Hematopoietic multipotent progenitor cell treated with erythropoietin and hydrocortisone succinate and interleukin-3 and kit ligand, for 15 days (in vitro differentiated cells): ENCODE measurements around the gene MATCAP1.

Source experiments
- DNase-seq: peaks from one replicate; pipeline ENCODE4 v3.0.0-alpha.2; 2015; ENCODE audit warnings: low spot score

MATCAP1 gene

DNA sequence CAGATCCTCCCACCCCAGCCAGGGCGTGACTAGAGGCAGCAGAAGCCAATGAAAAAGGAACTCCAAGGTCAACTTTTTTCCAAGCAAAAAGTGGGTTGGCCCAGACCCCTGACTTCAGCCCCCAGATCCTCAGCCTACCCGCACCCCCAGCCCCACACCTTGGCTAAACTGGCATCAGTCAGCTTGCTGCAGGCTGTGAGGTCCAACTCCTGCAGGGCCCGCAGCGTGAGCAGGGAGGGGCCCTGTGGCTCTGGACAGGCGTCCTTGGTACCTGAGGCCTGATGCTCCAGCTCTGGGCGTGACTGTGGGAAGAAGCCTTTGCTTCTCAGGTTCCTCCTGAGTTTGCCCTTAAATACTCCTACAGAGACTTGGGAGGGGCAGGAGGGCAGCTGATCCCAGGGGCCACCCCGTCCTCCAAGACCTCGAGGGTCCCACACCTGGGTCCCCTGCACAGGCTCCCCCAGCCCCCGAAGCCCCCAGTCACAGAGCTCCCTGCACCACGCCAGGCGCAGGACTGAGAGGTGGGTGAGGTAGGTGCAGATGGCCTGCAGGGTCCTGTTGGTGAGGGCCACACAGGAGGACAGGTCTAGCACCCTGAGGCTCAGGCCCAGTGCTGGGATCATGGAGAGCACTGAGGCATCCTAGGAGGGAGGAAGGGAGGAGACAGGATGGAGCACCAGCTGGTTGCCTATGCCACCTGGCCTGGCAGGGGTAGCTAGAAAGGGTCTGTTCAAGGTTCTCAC, 24.6 kb upstream of the MATCAP1 start:
- DNase-seq = no peak

DNA sequence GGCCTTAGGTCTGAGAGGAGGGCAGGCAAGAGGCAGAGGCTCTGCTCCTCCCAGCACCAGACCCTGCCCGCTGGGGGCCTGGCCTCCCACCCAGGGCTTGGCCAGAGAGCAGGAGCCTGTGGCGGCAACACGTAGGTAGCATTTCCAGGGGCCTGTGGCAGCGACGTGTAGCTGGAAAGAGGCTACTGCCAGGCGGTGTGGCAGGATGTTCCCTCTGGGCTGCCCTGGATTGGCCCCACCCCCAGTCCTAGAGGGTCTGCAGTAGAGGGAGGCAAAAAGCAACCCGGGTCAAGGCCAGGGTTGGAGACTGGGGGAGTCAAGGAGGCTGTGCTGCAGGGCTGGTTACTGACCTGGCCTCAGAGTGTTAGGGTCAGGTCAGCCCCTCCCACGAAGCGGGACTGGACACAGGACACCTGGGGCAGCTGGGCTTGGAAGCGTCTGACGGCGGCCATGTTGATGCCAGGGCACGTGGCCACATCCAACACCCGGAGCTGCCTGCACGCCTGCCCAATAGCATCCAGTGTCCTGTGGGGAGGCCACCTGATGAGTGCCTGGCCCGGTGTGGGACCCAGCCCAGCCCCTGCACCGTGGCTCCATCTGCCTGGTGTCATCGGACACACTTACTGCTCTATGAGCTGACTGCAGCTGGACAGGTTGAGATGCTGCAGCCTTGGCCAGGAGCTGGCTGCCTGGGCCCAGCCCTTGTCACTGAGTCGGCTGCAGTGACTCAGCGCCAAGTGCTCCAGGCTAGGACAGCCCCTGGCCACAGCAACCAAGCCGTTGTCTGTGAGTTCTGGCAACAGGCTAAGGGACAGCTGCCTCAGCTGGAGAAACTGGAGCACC, 23.7 kb upstream of the MATCAP1 start:
- DNase-seq = peak; percentile 63

DNA sequence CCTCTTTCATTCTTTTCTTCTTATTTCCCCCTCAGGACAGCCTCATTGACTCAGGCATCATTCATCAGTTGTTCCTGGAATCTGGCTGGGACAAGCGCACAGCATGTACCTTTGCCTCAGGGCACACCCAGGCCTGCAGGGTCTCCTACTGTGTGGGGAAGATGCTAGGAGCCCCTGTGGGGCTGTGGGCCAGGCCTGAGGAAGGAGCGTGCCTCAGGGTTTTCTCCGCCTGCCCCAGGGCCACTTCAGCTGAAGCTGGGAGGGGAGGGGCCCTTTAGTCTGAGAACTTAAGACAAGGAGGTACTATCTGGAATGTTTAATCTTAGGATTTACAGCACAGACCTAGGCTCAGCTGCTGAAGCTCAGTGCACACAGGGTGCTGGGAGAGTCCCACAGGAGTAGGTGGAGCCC, 23.1 kb upstream of the MATCAP1 start:
- DNase-seq = no peak

DNA sequence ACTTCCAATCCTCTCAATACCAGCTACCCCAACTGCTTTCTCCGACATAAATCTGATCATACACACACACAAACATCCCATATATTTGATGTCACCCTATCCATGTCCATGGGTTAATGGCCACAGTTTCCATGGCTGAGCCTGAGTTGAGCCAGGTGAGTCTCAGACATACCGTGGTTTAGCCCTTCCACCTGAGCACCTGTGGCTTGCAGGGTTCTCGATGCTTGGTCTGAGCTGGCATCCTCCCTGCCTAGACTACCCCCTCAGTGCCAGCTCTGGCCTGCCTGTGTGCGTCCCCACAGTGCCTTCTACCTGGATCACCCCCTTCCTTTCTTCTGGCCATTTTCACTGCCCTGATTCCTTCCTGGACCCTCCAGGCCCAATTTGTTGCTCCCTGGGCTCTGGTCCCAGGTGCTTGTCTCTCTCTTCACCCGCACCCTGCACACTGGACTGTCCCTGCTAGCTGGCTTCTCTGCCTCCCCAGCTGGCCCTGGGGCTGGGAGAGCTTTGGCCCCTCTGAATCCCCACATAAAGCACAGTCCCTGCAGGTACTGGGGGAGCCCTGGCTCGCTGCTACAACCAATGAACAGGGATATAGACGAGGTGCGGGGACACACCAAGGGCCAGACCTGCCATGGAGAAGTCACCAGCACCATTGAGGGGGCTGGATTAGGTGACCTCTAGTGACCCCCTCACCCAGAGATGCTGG, 22.5 kb upstream of the MATCAP1 start:
- DNase-seq = no peak

DNA sequence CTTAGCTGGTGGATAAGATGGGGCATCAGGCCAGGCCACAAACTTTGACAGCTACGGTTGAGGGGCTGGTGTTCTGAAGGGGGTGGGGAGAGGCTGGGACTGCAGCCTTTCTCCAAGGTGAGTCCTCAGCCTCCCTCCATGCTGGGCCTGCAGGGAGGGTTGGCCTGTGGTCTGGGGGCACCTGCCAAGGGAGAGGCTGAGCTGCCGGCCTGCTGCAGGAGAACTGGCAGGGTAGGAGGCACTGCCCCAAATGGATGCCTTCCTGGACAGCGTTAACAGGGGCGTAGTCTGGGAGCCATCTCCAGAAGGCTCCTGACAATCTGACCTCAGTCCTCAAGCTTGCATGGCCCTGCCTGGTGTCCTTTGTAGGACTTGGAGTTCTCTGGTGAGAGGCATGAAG, 20.3 kb upstream of the MATCAP1 start:
- DNase-seq = no peak

DNA sequence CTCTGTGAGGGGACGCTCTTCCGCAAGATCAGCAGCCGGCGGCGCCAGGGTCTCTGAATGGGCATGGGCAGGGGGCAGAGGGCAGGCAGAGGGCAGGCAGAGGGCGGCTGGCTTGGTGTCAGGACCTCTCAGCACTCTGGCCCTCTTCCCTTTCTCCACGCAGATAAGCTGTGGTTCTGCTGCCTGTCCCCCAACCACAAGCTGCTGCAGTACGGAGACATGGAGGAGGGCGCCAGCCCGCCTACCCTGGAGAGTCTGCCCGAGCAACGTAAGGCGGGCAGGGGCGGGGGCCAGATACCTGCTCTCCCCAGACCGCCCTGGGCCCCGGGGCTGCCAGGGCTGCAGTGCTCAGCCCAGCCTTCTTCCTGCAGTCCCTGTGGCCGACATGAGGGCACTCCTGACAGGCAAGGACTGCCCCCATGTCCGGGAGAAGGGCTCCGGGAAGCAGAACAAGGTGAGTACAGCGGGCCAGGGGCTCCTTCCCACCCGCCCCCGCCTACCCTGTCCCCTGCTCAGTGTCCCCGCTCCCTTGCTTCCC, 19.3 kb upstream of the MATCAP1 start:
- DNase-seq = no peak

DNA sequence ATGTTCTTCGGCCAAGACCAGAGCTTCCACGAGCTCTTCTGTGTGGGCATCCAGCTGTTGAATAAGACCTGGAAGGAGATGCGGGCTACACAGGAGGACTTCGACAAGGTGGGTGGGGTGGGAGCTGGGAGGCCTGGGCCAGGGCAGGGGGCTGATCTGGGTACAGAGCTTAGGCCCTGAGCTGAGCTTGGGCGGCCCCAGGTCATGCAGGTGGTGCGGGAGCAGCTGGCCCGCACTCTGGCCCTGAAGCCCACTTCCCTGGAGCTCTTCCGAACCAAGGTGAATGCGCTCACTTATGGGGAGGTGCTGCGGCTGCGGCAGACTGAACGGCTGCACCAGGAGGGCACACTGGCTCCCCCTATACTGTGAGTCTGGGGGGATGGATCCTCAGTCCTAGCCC, 18.7 kb upstream of the MATCAP1 start:
- DNase-seq = no peak

DNA sequence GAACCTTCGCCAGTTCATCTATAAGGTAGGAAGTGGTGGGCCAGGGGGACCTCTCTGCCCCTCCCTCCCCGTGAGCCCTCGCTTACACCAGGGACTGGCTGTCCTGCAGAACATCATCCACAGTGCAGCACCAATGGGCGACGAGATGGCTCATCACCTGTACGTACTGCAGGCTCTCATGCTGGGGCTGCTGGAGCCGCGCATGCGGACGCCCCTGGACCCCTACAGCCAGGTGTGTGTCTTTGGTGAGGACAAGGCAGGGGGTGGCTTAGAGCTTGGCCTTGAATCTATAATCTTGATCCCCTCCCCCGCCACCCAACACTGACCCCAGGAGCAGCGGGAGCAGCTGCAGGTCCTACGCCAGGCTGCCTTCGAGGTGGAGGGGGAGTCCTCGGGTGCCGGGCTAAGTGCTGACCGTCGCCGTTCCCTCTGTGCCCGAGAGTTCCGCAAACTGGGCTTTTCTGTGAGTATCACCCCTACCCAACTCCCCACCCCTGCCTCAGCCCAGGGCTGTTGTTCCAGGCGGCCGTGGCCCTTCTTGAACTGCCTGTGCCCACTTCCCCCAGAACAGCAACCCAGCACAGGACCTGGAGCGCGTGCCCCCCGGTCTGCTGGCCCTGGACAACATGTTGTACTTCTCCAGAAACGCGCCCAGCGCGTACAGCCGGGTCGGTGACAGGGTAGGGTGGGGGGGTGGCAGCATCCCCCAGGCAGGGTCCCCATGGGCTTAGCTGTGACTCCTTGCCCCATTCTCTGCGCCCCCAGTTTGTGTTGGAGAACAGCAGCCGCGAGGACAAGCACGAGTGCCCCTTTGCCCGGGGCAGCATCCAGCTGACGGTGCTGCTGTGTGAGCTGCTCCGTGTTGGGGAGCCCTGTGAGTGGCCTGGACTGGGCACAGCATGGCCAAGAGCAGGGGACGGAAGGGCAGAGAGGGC, 17.9 kb upstream of the MATCAP1 start:
- DNase-seq = no peak

DNA sequence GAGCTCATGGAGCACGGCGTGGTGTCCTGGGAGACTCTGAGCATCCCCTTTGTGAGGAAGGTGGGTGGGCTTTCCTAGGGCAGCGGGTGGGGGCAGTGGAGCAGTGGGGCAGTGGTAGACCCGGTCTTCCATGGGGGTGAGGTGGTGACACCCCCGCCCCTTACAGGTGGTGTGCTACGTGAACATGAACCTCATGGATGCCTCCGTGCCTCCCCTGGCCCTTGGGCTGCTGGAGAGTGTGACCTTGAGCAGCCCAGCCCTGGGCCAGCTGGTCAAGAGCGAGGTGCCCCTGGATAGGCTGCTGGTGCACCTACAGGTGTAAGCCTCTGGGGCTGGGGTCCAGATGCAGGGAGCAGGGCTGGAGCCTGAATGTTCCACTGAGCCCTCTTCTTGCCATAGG, 16.7 kb upstream of the MATCAP1 start:
- DNase-seq = no peak

DNA sequence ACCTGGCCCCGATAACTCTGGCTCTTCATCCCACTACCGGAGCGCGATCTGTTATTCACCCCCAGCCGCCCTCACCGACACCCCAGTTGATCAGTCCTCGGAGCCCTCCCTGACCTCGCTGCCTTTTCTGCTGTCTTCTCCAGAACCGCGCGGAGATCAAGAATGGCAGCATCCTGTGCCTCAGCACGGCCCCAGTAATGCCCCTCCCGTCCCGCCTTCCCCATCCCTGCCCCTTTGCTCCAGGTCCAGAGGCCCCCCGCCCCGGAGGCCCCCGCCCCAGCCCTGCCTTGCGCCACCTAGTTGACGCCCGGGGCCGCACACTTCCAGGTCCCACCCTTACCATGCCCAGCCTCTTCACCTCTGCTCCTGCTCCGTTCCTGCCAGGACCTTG, 16.0 kb upstream of the MATCAP1 start:
- no peak for DNase-seq

DNA sequence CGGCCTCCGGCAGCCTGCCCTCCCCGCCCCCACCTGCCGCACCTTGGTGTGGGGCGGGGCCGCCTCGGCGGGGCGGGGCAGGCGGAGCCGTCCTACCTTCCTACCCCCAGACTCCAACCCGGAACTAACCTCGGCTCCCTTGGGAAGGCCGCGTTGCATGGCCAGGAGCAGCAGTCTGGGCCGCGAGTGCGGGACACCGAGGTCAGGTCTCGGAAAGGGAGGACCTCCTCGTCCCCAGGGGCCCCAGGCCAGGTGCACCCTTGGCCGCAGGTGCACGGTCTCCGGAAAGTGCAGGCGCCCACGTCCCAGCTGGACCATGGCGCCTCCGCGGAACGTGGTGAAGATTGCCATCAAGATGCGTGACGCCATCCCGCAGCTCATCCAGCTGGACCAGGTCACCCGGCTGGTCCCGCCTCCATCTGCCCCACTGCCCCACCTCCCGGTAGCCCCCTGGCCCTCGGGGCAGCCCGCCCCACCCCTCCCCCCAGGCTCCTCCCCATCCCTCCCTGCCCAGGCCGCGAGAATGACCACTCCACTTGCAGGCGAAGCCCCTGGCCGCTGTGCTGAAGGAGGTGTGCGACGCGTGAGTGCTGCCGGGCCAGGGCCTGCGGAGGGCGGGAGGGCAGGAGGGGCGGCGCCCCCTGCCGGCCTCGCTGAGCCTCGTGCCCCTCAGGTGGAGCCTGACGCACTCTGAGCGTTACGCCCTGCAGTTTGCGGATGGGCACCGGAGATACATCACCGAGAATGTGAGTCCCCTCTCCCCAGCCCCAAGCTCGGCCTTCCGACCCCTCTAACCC, 15.4 kb upstream of the MATCAP1 start, which contains the start of gene ELMO3:
TSS of gene ELMO3 (plus strand) at position 121 of the 797 bp plus-strand sequence. CDS start at position 317, 196 bp downstream.
- DNase-seq = no peak

DNA sequence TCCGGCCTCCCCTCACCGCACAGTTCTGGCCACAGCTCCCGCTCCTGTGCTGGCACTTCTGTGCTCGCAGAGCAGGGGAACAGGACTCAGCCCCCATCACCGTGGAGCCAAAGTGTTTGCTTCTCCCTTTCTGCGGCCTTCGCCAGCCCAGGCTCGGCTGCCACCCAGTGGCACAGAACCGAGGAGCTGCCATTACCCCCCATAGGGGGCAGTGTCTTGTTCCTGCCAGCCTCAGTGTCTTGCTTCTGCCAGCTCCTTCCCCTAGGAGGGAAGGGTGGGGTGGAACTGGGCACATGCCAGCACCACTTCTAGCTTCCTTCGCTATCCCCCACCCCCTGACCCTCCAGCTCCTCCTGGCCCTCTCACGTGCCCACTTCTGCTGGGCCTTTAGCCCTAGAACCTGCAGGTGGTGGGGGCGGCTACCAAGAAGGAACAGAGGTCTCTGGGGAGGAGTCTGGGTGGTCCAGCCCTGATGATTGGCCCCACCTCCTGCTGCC, 14.5 kb upstream of the MATCAP1 start:
- DNase-seq = peak; percentile 73

DNA sequence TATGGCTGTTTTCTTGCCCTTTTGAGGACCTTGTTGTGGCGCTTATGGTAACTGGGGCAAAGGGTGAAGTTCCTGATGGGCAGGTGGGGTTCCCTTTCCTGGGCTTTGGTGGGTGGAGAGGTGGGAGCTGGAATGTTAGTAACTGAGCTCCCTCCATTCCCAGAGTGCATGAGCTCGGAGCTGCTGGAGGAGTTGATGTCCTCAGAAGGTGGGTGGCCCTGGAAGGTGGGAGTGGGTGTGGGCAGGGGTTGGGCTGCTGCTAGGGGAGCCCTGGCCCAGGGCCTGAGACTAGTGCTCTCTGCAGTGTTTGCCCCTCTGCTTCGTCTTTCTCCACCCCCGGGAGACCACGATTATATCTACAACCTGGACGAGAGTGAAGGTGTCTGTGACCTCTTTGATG, 13.9 kb upstream of the MATCAP1 start:
- no peak for DNase-seq

DNA sequence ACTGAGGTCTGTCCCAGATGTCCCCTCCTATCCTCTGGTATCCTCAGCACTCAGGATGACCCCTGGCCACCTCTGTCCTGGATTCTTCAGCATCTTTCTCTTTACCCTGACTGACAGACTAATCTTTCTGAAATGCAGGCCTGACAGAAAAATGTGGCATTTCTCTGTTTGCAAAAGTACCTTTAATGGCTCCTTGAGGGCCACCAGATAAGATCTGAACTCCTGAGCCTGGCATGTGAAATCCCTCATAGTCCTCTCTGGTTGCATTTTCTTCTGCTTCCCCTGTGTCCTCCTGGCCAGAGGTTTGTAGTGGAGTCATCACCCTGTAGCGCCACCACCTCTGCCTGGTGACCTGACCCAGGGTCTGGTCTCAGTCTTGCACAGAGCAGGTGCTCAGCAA, 13.1 kb upstream of the MATCAP1 start:
- no peak for DNase-seq

DNA sequence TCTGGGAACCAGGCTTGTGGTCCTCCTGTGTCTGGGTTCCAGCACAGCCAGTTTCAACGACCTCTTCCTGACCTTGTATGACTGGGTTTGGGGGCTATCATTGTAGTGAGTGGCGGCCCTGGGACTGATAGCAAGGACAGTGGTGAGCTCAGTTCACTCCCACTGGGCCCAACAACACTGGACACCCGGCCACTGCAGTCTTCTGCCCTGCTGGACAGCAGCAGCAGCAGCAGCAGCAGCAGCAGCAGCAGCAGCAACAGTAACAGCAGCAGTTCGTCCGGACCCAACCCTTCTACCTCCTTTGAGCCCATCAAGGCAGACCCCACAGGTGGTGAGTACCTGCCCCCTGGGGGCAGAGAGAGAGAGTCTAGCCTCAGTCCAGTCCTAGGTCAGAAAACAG, 11.9 kb upstream of the MATCAP1 start:
- DNase-seq = no peak

DNA sequence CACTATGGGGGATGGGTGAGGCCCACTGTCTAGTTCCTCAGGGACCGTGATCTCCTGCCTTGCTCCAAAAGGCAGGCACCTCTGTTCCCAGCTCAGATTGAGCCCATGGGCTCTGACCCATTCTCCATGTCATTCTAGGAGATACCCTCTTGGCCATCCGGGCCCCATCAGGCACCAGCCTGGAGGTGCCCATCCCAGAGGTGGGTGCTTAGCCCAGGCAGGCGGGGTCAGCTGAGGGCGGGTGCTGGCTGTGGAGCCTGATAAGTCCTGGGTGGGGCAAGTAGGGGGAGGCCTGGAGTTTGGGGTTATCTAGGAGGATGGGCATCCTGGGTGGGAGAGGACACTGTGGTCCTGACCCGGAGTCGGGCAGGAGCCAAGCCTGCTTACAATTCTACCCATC, 10.5 kb upstream of the MATCAP1 start:
- peak; percentile 92 for DNase-seq

DNA sequence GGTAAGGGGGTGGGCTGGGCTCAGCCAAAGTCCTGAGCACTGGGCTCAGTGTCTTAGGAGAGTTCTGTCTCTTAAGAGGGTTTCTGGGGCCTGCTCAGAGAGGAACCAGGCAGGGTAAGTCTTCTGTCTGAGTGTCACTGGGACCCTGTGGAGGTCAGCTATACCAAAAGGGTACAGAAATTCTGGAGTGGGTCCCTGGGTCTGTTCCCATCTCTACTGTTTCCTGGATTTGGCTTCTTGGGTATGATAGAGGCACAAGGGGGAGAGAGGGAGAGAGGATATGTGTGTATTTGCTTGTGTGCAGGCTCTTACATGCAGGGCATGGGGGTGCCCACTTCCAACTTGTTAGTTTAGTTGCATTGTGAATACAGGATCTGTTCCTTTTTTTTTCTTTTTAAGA, 9.8 kb upstream of the MATCAP1 start:
- peak; percentile 41 for DNase-seq

DNA sequence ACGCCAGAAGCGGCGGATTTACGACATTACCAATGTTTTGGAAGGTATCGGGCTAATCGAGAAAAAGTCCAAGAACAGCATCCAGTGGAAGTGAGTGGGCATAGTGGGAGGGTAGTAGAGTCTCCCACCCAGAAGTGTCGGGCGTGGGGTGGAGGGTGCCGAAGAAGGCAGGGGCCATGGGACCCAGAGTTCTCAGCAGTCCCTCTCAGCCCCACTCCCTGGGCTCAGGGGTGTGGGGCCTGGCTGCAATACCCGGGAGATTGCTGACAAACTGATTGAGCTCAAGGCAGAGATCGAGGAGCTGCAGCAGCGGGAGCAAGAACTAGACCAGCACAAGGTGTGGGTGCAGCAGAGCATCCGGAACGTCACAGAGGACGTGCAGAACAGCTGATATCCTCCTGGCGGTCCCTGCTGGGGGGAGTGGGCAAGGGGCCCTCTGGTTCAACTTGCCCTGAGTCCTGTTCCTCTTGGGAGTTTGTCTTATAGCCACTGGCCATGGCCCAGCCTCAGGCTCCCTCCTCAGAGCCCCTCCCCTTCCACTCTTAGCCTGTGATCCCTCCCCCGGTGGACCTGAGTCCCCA, 9.1 kb upstream of the MATCAP1 start:
- DNase-seq = peak; percentile 58

DNA sequence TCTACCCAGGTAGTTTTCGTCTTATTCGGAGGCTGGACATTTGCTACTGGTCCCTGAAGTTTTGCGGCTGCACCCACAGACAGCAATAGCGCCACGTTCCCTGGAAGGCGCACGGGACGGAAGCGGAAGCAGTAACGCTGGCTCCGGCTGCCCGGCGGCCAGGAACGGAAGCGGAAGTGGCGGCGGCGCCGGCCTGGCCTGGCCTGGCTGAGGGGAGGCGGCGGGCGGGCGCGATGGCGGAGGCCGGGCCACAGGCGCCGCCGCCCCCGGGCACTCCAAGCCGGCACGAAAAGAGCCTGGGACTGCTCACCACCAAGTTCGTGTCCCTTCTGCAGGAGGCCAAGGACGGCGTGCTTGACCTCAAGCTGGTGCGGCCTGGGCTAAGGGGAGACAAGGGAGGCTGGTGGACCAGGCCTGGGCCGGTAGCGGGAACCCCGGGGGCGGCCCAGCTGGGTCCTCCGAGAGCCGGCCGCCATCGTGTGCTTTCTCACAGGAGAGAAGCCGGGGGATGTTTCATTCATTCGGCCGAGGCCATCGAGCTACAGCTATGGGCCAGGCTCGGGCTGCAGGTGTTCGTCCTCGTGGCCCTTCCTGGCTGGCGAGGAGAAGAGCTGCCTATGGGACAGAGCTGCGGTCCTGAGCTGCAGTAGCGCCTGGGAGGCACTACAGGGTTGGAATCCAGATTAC, 8.4 kb upstream of the MATCAP1 start, which contains the start of gene E2F4:
TSS of gene E2F4 (plus strand) at position 161 of the 687 bp plus-strand sequence. CDS start at position 234, 73 bp downstream.
- DNase-seq = peak; percentile 93
